K562 (cell line): ENCODE measurements around the gene TMEM270. TPM values are rescaled to one million over a fixed set of nuclear protein-coding genes. Genes with fewer than 3 reads are reported as not detected.
A peak's percentile ranks its signal among the peaks of the same experiment; 100 is the strongest.

Source experiments
- ATAC-seq: fragments of 200-7000 bp; cut with Tn5 transposase; 3 replicates; pipeline ENCODE4 v1.9.1; 2020; ENCODE audit warnings: moderate library complexity
- BruUV-seq: library from RNA; stranded (reverse); fragments of 400-500 nt; replicated peaks from 2 replicates; lab custom pipeline; 2021; lab: Mats Ljungman, UMichigan
- CTCF ChIA-PET: fragments of 300-600 bp; formaldehyde crosslinking; extraction: SDS; loops from one replicate; lab custom pipeline; 2021; ENCODE audit warnings: low intra/inter-chr PET ratio; lab: Yijun Ruan, JAX
- POLR2A ChIA-PET: fragments of 300-600, 350-650 bp; sonication (Branson Sonifier 250); formaldehyde crosslinking; extraction: SDS; loops from one replicate; lab custom pipeline; 2021; ENCODE audit warnings: antibody characterized with exemption, inconsistent platforms; lab: Yijun Ruan, JAX
- DNase-seq, 4 experiments: peaks; one replicate each; pipeline versions ENCODE4 v3.0.0 to v3.0.0-alpha.2; 2011 to 2018; ENCODE audit warnings: low spot score in 3 of 4, mixed read lengths in 3 of 4; ENCODE audit errors: extremely low read depth in 1 of 4
- FAIRE-seq: peaks from 2 replicates; lab custom pipeline; 2011; peaks lifted over from hg19 to GRCh38; lab: Jason Lieb, UNC
- H2AFZ ChIP-seq: 2 replicates; pipeline ENCODE4 v1.6.0; 2011; ENCODE audit warnings: low read depth, low read length, control low read depth, inconsistent platforms
- H3K27ac ChIP-seq: fragments of 200-600 bp; 3 replicates; pipeline ENCODE4 v1.8.0; 2011; ENCODE audit warnings: low read depth, mild to moderate bottlenecking, control low read depth, inconsistent platforms, low read length, moderate library complexity, mixed read lengths; ENCODE audit errors: extremely low read depth
- H3K27me3 ChIP-seq, 2 experiments: fragments of 300-600 bp in 1 of 2; 2 replicates in 1 of 2; 3 replicates in 1 of 2; pipeline versions ENCODE4 v1.6.0 to v1.8.0; 2011; ENCODE audit warnings: inconsistent platforms in 2 of 2, low read length in 2 of 2, mild to moderate bottlenecking in 1 of 2, mixed read lengths in 1 of 2, moderate library complexity in 1 of 2; ENCODE audit not compliant: control insufficient read depth in 2 of 2, insufficient read depth in 2 of 2
- H3K36me3 ChIP-seq: fragments of 300-600 bp; 3 replicates; pipeline ENCODE4 v1.8.0; 2011; ENCODE audit warnings: mild to moderate bottlenecking, low read length, inconsistent platforms; ENCODE audit not compliant: control insufficient read depth, insufficient read depth
- H3K4me1 ChIP-seq, 2 experiments: fragments of 200-600 bp in 1 of 2; replicated peaks in 1 of 2; 2 replicates in 1 of 2; 3 replicates in 1 of 2; pipeline versions ENCODE4 v1.5.1 to v1.8.0; 2011; ENCODE audit warnings: inconsistent platforms in 2 of 2, low read length in 2 of 2, mild to moderate bottlenecking in 1 of 2, mixed read lengths in 1 of 2, moderate library complexity in 1 of 2; ENCODE audit not compliant: control insufficient read depth in 2 of 2, insufficient read depth in 2 of 2
- H3K4me2 ChIP-seq: 2 replicates; pipeline ENCODE4 v1.6.1; 2011; ENCODE audit warnings: low read length, control low read depth, inconsistent platforms, mixed read lengths; ENCODE audit not compliant: insufficient read depth
- H3K4me3 ChIP-seq: fragments of 200-600 bp; sonication (generic), shearing (Covaris generic); 2 replicates; pipeline ENCODE4 v1.5.1; 2016; ENCODE audit warnings: control low read depth, inconsistent platforms
- H3K79me2 ChIP-seq: fragments of 200-600 bp; 3 replicates; pipeline ENCODE4 v1.8.0; 2011; ENCODE audit warnings: low read length, inconsistent platforms; ENCODE audit not compliant: control insufficient read depth, insufficient read depth
- H3K9ac ChIP-seq, 2 experiments: 2 replicates each; pipeline versions ENCODE4 v1.6.0 to v1.6.1; 2011; ENCODE audit warnings: low read depth in 2 of 2, low read length in 2 of 2, control low read depth in 1 of 2, inconsistent platforms in 1 of 2, mild to moderate bottlenecking in 1 of 2, mixed read lengths in 1 of 2; ENCODE audit not compliant: insufficient read depth in 1 of 2
- H3K9me1 ChIP-seq: one replicate; pipeline ENCODE4 v1.6.0; 2011; ENCODE audit warnings: inconsistent platforms, mild to moderate bottlenecking, low read length, moderate library complexity; ENCODE audit not compliant: control insufficient read depth, insufficient read depth
- H3K9me3 ChIP-seq: replicated peaks from 2 replicates; pipeline ENCODE4 v1.5.1; 2011; ENCODE audit warnings: low read depth, low read length, inconsistent platforms; ENCODE audit not compliant: control insufficient read depth, insufficient read depth
- H4K20me1 ChIP-seq: replicated peaks from 2 replicates; pipeline ENCODE4 v1.6.1; 2011; ENCODE audit warnings: low read length, inconsistent platforms, mixed read lengths; ENCODE audit not compliant: control insufficient read depth, insufficient read depth
- CBX2 ChIP-seq: fragments of 200-600 bp; sonication (generic); IDR thresholded peaks from one replicate; pipeline ENCODE4 v1.6.1; 2012; ENCODE audit warnings: mild to moderate bottlenecking, low read length, inconsistent platforms; ENCODE audit not compliant: insufficient read depth, poor library complexity, severe bottlenecking
- FOS ChIP-seq: IDR thresholded peaks from 3 replicates; pipeline ENCODE4 v1.6.1; 2011; ENCODE audit not compliant: insufficient read length; ENCODE audit errors: extremely low read depth
- KDM2B ChIP-seq: fragments of 250-450 bp; sonication (Bioruptor Pico); IDR thresholded peaks from 2 replicates; pipeline ENCODE4 v1.8.0; 2021; ENCODE audit warnings: mild to moderate bottlenecking, moderate library complexity
- MTA2 ChIP-seq: fragments of 450-650 bp; IDR thresholded peaks from 2 replicates; pipeline ENCODE4 v1.6.1; 2016; ENCODE audit warnings: low read depth
- MYBL2 ChIP-seq, 2 experiments: fragments of 450-650 bp in 1 of 2; sonication (generic) in 1 of 2; formaldehyde crosslinking in 1 of 2; IDR thresholded peaks; 2 replicates each; pipeline versions ENCODE4 v1.6.1 to v1.8.1; 2017 to 2022; ENCODE audit warnings: borderline replicate concordance in 1 of 2, inconsistent platforms in 1 of 2, low read depth in 1 of 2, mild to moderate bottlenecking in 1 of 2, missing genetic modification reagents in 1 of 2, moderate library complexity in 1 of 2
- NR2F6 ChIP-seq: fragments of 450-650 bp; formaldehyde crosslinking; IDR thresholded peaks from 2 replicates; pipeline ENCODE4 v1.4.0; 2020; ENCODE audit warnings: mild to moderate bottlenecking
- PCBP2 ChIP-seq: fragments of 200-400 bp; formaldehyde crosslinking; IDR thresholded peaks from 2 replicates; pipeline ENCODE4 v1.6.1; 2018; ENCODE audit warnings: low read length, low read depth, mild to moderate bottlenecking, moderate library complexity; ENCODE audit not compliant: poor library complexity, severe bottlenecking
- POU5F1 ChIP-seq: fragments of 150-350 bp; IDR thresholded peaks from 2 replicates; pipeline ENCODE4 v1.6.1; 2014; ENCODE audit warnings: borderline replicate concordance, low read length, low read depth, mild to moderate bottlenecking; ENCODE audit not compliant: partially characterized antibody
- SMC3 ChIP-seq: conservative IDR thresholded peaks from 2 replicates; pipeline ENCODE4 v1.6.1; 2011; ENCODE audit warnings: low read depth, low read length, improper control_type of control experiment; ENCODE audit not compliant: insufficient read depth
- STAG1 ChIP-seq: sonication (generic); formaldehyde crosslinking; IDR thresholded peaks from 2 replicates; pipeline ENCODE4 v1.5.0; 2020; ENCODE audit warnings: missing genetic modification reagents, borderline replicate concordance
- WGBS: fragments of 100-300 bp; shearing (Covaris generic); methylation state at CpG from one replicate; pipeline ENCODE4 v1.1.6; 2016; ENCODE audit warnings: low coverage, mixed read lengths; ENCODE audit not compliant: insufficient coverage; ENCODE audit errors: missing lambda C conversion rate; 5-methylcytosine and 5-hydroxymethylcytosine counted together
- in situ Hi-C: fragments of 300-500 bp; cut with MboI; formaldehyde crosslinking; loops from 4 replicates; pipeline ENCODE4 v1.15.0; 2018; ENCODE audit warnings: inconsistent platforms, mixed read lengths
- intact Hi-C: fragments of 100-400 bp; cut with micrococcal nuclease; formaldehyde crosslinking; loops from 2 replicates; pipeline ENCODE4 v1.14.2; 2022
- polyA plus RNA-seq, 8 experiments: library from polyadenylated mRNA; depleted of rRNA in 4 of 8; stranded (reverse) in 5 of 8; unstranded in 3 of 8; fragments of >200 nt; fragmentation: Nextera tagmentation in 2 of 8; fragmentation: Illumina TruSeq in 1 of 8; extraction: Ambion mirVana in 2 of 8; extraction: Trizol in 1 of 8; gene quantifications; 2 replicates each; pipeline versions ENCODE4 v1.2.1 to v1.2.3, GENCODE V29; 2011 to 2014; ENCODE audit warnings: inconsistent platforms in 1 of 8, missing spikeins in 1 of 8
- total RNA-seq, 7 experiments: library from RNA; depleted of rRNA in 6 of 7; stranded (reverse); fragments of >200 nt in 6 of 7; fragmentation: Illumina TruSeq in 2 of 7; extraction: Trizol in 2 of 7; gene quantifications; 2 replicates each; pipeline versions ENCODE4 v1.2.1 to v1.2.3, GENCODE V29; 2011 to 2021; ENCODE audit warnings: low replicate concordance in 1 of 7

Gene TMEM270
- total and polyA plus RNA-seq, 9 of the 15 experiments (the other 6 are each of a cell fraction or from before 2014, with no cell fraction given): not detected

GRCh38 chr7:73864981-73865711 lies 4.2 kb downstream of the TMEM270 start (continued):
- no peak for TF ChIP-seq KDM2B

- Histone ChIP-seq H3K27me3 (peaks cover 9 to 51% of the 10 kb centered on the region in 2 experiments; a peak in 3 of 5 replicates), H3K4me1 (peaks cover 0 to 16% of the 10 kb centered on the region in 2 experiments; a peak in 3 of 5 replicates), H3K9ac (peak overlapping the region in 1 of 2 experiments; percentile 43; a peak in 1 of 4 replicates), H3K9me3 (no peaks in the 10 kb centered on the region), H3K27ac (no peak overlapping the region), H3K36me3 (no peaks in the 10 kb centered on the region), H3K9me1 (no peaks in the 10 kb centered on the region), H3K4me2 (no peak overlapping the region), H4K20me1 (peaks cover 17% of the 10 kb centered on the region), H2AFZ (no peak overlapping the region), H3K79me2 (no peaks in the 10 kb centered on the region), H3K4me3 (no peak overlapping the region)
- FAIRE-seq: peak; percentile 89
- peak in 3 of 4 experiments; percentile 53 to 71 (median 61) for DNase-seq
- ChIA-PET CTCF (interaction anchor here (0.6 to 1.6 kb wide), 5 partner anchors 13 to 536 kb away, joined by 3 to 16 read pairs (median 6); no protein-coding TSS in a partner anchor), POLR2A (interaction anchor here (0.6 kb wide), 1 partner anchor 168 kb away, joined by 3 read pairs; no protein-coding TSS in a partner anchor)
- no TSS peak for BruUV-seq
- WGBS: 3% methylated on average over 6 of the region's 6 CpGs
- intact Hi-C loops (loop anchor here (1.0 to 2.0 kb wide), 4 partner anchors 113 to 527 kb away; no protein-coding TSS in a partner anchor), in situ Hi-C loops (no loop called here)
- ATAC-seq: peak; percentile 83
- TF ChIP-seq STAG1 (CRISPR knock-in tag): peak; percentile 48; the same call in 1 of the 2 replicates
- no peak for TF ChIP-seq POU5F1
- peak; percentile 71 for TF ChIP-seq SMC3
- TF ChIP-seq NR2F6 (CRISPR knock-in tag): no peak
- TF ChIP-seq MYBL2 (IDR thresholded peaks at IDR 0.05; ENCODE audit: low read depth): no peak
- TF ChIP-seq MYBL2 (CRISPR knock-in tag; IDR thresholded peaks at IDR 0.05; ENCODE audit: borderline replicate concordance): no peak
- TF ChIP-seq MTA2: no peak
- no peak for TF ChIP-seq PCBP2
- TF ChIP-seq FOS: no peak
- no peak for TF ChIP-seq CBX2
Observed at GRCh38 chr7:73865738-73866445, 4.9 kb downstream of the TMEM270 start.
